ENCODE data around the gene C1QTNF9B.
"Not testable (repeated sequence)": the region's sequence is repeated elsewhere in the genome, so short reads cannot be mapped to it uniquely, and the experiment has no call there.

Gene C1QTNF9B

DNA sequence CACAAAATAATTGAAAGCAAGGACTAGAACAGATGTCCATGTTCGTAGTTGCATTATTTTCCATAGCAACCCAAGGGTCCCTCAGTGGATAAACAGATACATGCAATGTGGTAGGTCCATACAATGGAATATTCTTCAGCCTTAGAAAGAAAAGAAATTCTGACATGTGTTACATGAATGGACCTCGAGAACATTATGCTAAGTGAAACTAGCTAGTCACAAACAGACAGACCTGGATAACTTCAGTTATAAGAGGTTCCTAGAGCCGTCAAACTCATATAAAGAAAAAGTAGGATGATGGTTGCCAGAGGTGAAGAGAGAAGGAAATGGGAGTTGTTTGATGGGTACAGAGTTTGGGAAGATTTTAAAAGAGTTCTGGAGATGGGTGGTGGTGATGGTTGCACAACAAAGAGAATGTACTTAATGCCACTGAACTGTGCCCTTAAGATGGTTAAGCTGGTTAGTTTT, at the start of gene C1QTNF9B:
Gene C1QTNF9B, minus strand, starts transcription at position 51 of the 468 bp plus-strand sequence.
- not testable (repeated sequence) for H3K9me3 ChIP-seq (ENCODE audit: control insufficient read depth in 5 of 5, low read length in 5 of 5); H3K4me1 ChIP-seq (ENCODE audit: control insufficient read depth in 5 of 5, insufficient read depth in 5 of 5, low read length in 5 of 5); H3K27me3 ChIP-seq (ENCODE audit: control insufficient read depth in 5 of 5, insufficient read depth in 4 of 5, low read length in 5 of 5); H3K4me3 ChIP-seq (ENCODE audit: low read depth in 1 of 5, low read length in 5 of 5); H3K9ac ChIP-seq (ENCODE audit: low read length in 5 of 5); H3K27ac ChIP-seq (ENCODE audit: low read depth, low read length); H3K36me3 ChIP-seq (ENCODE audit: control insufficient read depth in 5 of 5, insufficient read depth in 5 of 5, low read length in 5 of 5)

DNA sequence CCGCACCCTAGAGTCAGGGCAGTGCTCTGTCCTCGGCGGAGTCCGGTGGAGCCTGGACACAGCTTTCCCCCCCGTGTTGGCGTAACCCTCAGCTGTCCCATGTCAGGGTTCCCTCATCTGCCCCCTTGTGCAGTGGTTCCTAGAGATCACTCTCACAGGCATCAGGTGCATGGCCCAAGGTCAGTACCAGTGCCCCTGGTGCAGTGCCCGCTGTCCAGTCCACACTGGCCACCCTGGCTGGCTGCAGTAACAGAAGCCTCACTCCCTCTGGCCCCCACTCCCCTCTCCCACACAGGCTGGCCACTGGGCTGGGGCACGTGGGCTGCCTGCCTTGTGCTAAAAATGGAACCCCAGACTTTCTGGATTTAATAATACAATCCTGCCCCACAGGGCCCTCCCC, 49.6 kb upstream of the C1QTNF9B start:
- H3K36me3 ChIP-seq (ENCODE audit: control insufficient read depth in 5 of 5, insufficient read depth in 5 of 5, low read length in 5 of 5): no peaks in the 10 kb centered on the region
- no peak overlapping the region for H3K4me3 ChIP-seq (ENCODE audit: low read depth in 1 of 5, low read length in 5 of 5)
- no peak overlapping the region for H3K9ac ChIP-seq (ENCODE audit: low read length in 5 of 5)
- no peak overlapping the region for H3K27ac ChIP-seq (ENCODE audit: low read depth, low read length)
- no peaks in the 10 kb centered on the region for H3K9me3 ChIP-seq (ENCODE audit: control insufficient read depth in 5 of 5, low read length in 5 of 5)
- peaks cover 0 to 18% (median 3%) of the 10 kb centered on the region in 5 donors for H3K27me3 ChIP-seq (ENCODE audit: control insufficient read depth in 5 of 5, insufficient read depth in 4 of 5, low read length in 5 of 5)
- no peaks in the 10 kb centered on the region for H3K4me1 ChIP-seq (ENCODE audit: control insufficient read depth in 5 of 5, insufficient read depth in 5 of 5, low read length in 5 of 5)

DNA sequence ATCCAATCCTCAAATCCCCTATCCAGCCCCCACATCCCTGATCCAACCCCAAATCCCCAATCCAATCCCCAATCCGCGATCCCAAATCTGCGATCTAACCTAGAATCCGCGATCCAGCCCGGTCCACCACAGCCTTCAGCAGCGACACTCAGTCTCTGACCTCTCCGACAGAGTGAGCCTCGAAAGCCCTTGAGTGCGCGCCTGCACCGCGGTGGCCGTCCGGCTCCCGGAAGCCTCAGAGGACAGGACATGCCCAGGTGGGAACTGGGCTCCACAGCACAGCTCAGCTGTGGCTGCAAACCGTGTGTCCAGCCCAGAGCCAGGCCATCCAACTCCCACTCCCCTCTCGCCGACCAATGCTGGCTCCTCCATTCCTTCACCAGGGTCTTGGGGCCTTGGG, 48.8 kb upstream of the C1QTNF9B start:
- H3K4me3 ChIP-seq (ENCODE audit: low read depth in 1 of 5, low read length in 5 of 5): no peak overlapping the region

DNA sequence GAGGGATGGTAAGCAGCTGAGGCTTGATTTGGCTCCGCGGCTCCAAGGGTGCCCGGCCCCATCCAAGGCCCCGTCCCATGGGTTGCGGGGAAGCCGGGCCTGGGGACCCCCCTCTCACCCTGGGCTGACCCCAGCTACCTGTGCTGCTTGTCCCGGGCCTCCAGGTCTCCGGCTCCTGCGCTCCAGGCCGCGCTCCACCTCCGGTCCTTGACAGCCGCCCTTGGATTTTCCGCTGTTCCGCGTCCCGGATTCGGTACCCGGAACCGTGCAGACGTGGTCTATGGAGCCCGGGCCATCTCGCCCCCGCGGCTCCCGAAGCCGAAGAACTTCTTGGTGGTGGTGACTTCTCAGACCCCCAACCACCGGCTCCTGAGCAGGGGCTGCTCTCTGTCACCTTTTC, 48.3 kb upstream of the C1QTNF9B start:
- no peak overlapping the region for H3K9ac ChIP-seq (ENCODE audit: low read length in 5 of 5)
- H3K4me1 ChIP-seq (ENCODE audit: control insufficient read depth in 5 of 5, insufficient read depth in 5 of 5, low read length in 5 of 5): no peaks in the 10 kb centered on the region
- H3K4me3 ChIP-seq (ENCODE audit: low read depth in 1 of 5, low read length in 5 of 5): no peak overlapping the region
- H3K27me3 ChIP-seq (ENCODE audit: control insufficient read depth in 5 of 5, insufficient read depth in 4 of 5, low read length in 5 of 5): peaks cover 0 to 16% (median 2%) of the 10 kb centered on the region in 5 donors
- no peaks in the 10 kb centered on the region for H3K9me3 ChIP-seq (ENCODE audit: control insufficient read depth in 5 of 5, low read length in 5 of 5)
- H3K27ac ChIP-seq (ENCODE audit: low read depth, low read length): no peak overlapping the region
- no peaks in the 10 kb centered on the region for H3K36me3 ChIP-seq (ENCODE audit: control insufficient read depth in 5 of 5, insufficient read depth in 5 of 5, low read length in 5 of 5)

More for the DNA sequence above, 48.8 kb upstream of the C1QTNF9B start:
- peaks cover 0 to 16% (median 2%) of the 10 kb centered on the region in 5 donors for H3K27me3 ChIP-seq (ENCODE audit: control insufficient read depth in 5 of 5, insufficient read depth in 4 of 5, low read length in 5 of 5)
- H3K27ac ChIP-seq (ENCODE audit: low read depth, low read length): no peak overlapping the region
- no peak overlapping the region for H3K9ac ChIP-seq (ENCODE audit: low read length in 5 of 5)
- no peaks in the 10 kb centered on the region for H3K36me3 ChIP-seq (ENCODE audit: control insufficient read depth in 5 of 5, insufficient read depth in 5 of 5, low read length in 5 of 5)
- H3K9me3 ChIP-seq (ENCODE audit: control insufficient read depth in 5 of 5, low read length in 5 of 5): no peaks in the 10 kb centered on the region
- no peaks in the 10 kb centered on the region for H3K4me1 ChIP-seq (ENCODE audit: control insufficient read depth in 5 of 5, insufficient read depth in 5 of 5, low read length in 5 of 5)

DNA sequence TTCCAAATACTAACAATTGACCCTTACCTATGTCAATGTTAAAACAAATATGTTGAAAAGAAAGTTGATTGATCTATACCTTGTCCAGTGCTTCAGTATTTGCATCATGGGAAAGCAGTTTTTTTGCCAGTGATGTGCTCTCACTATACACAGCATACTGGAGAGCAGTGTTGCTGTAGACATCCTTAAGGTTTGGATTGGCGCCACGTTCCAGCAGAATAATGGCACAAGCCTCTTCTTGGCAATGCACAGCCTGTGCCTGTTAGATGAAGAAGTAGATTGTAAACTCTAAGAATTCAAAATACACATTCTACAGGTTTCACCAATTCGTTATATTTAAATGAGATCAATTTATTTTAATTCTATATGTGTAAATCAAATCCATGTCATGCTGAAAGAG, 43.9 kb upstream of the C1QTNF9B start:
- H3K27ac ChIP-seq (ENCODE audit: low read depth, low read length): no peak overlapping the region
- no peaks in the 10 kb centered on the region for H3K36me3 ChIP-seq (ENCODE audit: control insufficient read depth in 5 of 5, insufficient read depth in 5 of 5, low read length in 5 of 5)
- H3K9ac ChIP-seq (ENCODE audit: low read length in 5 of 5): no peak overlapping the region
- no peaks in the 10 kb centered on the region for H3K4me1 ChIP-seq (ENCODE audit: control insufficient read depth in 5 of 5, insufficient read depth in 5 of 5, low read length in 5 of 5)
- no peak overlapping the region for H3K4me3 ChIP-seq (ENCODE audit: low read depth in 1 of 5, low read length in 5 of 5)
- H3K9me3 ChIP-seq (ENCODE audit: control insufficient read depth in 5 of 5, low read length in 5 of 5): peaks cover 0 to 2% (median 0%) of the 10 kb centered on the region in 5 donors
- peaks cover 0 to 3% (median under 1%) of the 10 kb centered on the region in 5 donors for H3K27me3 ChIP-seq (ENCODE audit: control insufficient read depth in 5 of 5, insufficient read depth in 4 of 5, low read length in 5 of 5)

DNA sequence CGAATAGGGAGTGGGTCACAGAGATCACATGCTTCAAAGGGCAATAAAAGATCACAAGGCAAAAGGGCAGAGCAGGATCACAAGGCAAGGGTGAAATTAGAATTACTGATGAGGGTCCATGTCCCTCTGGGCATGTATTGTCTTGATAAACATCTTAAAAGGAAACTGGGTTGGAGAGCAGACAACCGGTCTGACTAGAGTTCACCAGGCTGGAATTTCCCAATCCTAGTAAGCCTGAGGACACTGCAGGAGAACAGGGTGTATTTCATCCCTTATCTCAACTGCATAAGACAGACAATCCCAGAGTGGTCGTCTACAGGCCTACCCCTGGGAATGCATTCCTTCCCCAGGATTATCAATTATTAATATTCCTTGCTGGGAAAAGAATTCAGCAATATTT, 42.4 kb upstream of the C1QTNF9B start:
- H3K4me1 ChIP-seq (ENCODE audit: control insufficient read depth in 5 of 5, insufficient read depth in 5 of 5, low read length in 5 of 5); H3K4me3 ChIP-seq (ENCODE audit: low read depth in 1 of 5, low read length in 5 of 5); H3K27ac ChIP-seq (ENCODE audit: low read depth, low read length); H3K36me3 ChIP-seq (ENCODE audit: control insufficient read depth in 5 of 5, insufficient read depth in 5 of 5, low read length in 5 of 5); H3K9ac ChIP-seq (ENCODE audit: low read length in 5 of 5); H3K9me3 ChIP-seq (ENCODE audit: control insufficient read depth in 5 of 5, low read length in 5 of 5); H3K27me3 ChIP-seq (ENCODE audit: control insufficient read depth in 5 of 5, insufficient read depth in 4 of 5, low read length in 5 of 5): not testable (repeated sequence)

DNA sequence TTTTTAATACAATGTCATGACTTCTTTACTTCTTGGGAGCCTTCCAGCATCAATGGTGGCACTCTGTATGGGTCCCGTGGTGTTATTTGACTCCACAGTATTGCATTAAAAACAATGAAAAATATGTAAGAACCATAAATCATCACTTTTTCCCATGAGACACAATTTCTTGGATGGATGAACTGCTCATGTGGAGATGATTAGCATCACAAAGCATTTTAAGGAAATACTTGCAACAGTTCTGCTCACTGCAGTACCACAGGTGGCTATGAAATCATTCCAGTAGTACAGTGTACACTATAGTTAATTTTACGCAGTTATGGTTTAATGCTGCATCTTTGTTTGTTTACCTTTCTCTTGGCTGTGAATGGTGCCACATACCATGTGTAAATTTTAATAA, 37.2 kb upstream of the C1QTNF9B start:
- Histone ChIP-seq H3K9me3 (ENCODE audit: control insufficient read depth in 5 of 5, low read length in 5 of 5) (peaks cover 0 to 2% (median 0%) of the 10 kb centered on the region in 5 donors), H3K9ac (ENCODE audit: low read length in 5 of 5) (no peak overlapping the region), H3K4me1 (ENCODE audit: control insufficient read depth in 5 of 5, insufficient read depth in 5 of 5, low read length in 5 of 5) (no peaks in the 10 kb centered on the region), H3K4me3 (ENCODE audit: low read depth in 1 of 5, low read length in 5 of 5) (no peak overlapping the region), H3K36me3 (ENCODE audit: control insufficient read depth in 5 of 5, insufficient read depth in 5 of 5, low read length in 5 of 5) (no peaks in the 10 kb centered on the region), H3K27ac (ENCODE audit: low read depth, low read length) (no peak overlapping the region), H3K27me3 (ENCODE audit: control insufficient read depth in 5 of 5, insufficient read depth in 4 of 5, low read length in 5 of 5) (peaks cover 0 to 5% (median 0%) of the 10 kb centered on the region in 5 donors)

DNA sequence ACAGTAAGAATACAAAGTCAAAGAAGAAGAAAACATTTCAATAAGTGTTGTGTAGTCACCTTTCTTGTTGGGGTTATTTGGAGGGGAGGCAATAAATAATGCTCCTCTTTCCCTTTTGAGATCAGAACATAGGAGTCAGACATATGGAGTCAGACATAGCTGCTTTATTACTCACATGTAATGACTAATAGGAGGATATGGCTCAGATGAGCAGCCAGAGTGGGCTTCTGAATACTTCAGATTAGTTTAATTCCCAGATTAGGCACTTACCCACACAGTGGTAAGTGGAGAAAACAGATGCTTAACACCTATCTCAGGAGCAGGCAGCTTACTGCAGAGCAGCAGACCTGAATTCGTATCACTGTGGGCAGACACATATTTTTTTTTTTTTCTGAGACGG, 31.7 kb upstream of the C1QTNF9B start:
- Histone ChIP-seq H3K36me3 (ENCODE audit: control insufficient read depth in 5 of 5, insufficient read depth in 5 of 5, low read length in 5 of 5) (no peaks in the 10 kb centered on the region), H3K27me3 (ENCODE audit: control insufficient read depth in 5 of 5, insufficient read depth in 4 of 5, low read length in 5 of 5) (no peaks in the 10 kb centered on the region), H3K27ac (ENCODE audit: low read depth, low read length) (no peak overlapping the region), H3K9me3 (ENCODE audit: control insufficient read depth in 5 of 5, low read length in 5 of 5) (no peaks in the 10 kb centered on the region), H3K4me3 (ENCODE audit: low read depth in 1 of 5, low read length in 5 of 5) (no peak overlapping the region), H3K4me1 (ENCODE audit: control insufficient read depth in 5 of 5, insufficient read depth in 5 of 5, low read length in 5 of 5) (no peaks in the 10 kb centered on the region), H3K9ac (ENCODE audit: low read length in 5 of 5) (no peak overlapping the region)

DNA sequence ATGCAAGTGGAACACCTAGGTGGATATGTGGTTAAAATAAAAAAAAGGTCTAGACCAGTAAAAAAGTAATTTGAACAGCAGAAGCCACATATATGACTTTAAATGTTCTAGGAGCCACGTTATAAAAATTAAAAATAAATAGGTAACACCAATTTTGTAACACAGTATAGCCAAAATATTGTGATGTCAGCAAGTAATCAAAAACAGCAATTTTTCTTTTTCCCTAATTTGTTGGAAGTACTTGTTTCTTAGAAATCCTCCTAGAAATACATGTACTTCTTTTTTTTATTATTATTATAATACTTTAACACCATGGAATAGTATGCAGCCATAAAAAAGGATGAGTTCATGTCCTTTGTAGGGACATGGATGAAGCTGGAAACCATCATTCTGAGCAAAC, 25.7 kb upstream of the C1QTNF9B start:
- H3K27me3 ChIP-seq (ENCODE audit: control insufficient read depth in 5 of 5, insufficient read depth in 4 of 5, low read length in 5 of 5): no peaks in the 10 kb centered on the region
- H3K27ac ChIP-seq (ENCODE audit: low read depth, low read length): no peak overlapping the region

DNA sequence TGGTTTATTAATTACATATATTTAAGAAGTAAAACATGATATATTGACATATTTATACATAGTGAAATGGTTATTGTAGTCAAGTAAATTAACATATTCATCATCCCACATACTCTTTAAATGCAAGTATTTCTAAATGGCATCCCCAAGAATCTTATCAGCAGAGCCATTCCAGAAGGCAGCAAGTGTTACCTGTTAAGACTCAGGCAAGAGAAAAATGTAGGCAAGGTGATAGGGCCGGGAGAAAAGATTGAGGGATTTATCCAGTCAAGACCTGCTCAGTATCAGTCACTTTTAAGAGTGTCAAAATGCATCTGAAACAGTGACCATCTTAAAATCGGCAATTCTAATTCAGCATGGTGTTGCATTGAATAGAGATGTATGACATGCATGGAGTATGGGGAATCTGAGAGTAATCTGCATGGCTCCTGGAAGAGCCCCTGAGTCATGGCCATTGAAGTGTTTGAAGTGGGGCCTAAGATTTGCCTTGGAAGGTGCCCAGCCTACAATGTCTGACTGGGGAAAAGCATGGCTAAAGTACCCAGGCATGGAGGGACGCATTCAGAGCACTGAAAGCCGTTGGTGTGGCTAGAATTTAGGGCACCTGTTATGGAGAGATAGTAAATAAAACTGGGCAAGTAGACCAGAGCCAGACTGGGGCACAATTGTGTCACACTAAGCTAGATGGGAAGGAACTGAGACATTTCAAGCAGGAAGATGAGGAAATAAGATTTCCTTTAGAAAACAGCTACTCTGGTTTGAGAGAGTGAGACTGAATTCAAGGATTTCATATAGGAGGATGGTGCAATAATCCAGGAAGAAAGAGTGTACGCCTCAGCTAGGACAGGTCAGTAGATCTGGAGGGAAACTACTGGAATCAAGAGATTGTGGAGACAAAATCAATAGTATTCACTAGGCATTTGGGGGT, 25.0 kb upstream of the C1QTNF9B start:
- H3K4me3 ChIP-seq (ENCODE audit: low read depth in 1 of 5, low read length in 5 of 5): no peak overlapping the region
- no peaks in the 10 kb centered on the region for H3K36me3 ChIP-seq (ENCODE audit: control insufficient read depth in 5 of 5, insufficient read depth in 5 of 5, low read length in 5 of 5)
- no peaks in the 10 kb centered on the region for H3K27me3 ChIP-seq (ENCODE audit: control insufficient read depth in 5 of 5, insufficient read depth in 4 of 5, low read length in 5 of 5)
- no peak overlapping the region for H3K27ac ChIP-seq (ENCODE audit: low read depth, low read length)
- H3K4me1 ChIP-seq (ENCODE audit: control insufficient read depth in 5 of 5, insufficient read depth in 5 of 5, low read length in 5 of 5): peaks cover 0 to 8% (median 0%) of the 10 kb centered on the region in 5 donors
- H3K9me3 ChIP-seq (ENCODE audit: control insufficient read depth in 5 of 5, low read length in 5 of 5): no peaks in the 10 kb centered on the region
- no peak overlapping the region for H3K9ac ChIP-seq (ENCODE audit: low read length in 5 of 5)

More for the DNA sequence above, 25.7 kb upstream of the C1QTNF9B start:
- Histone ChIP-seq H3K4me3 (ENCODE audit: low read depth in 1 of 5, low read length in 5 of 5) (no peak overlapping the region), H3K9me3 (ENCODE audit: control insufficient read depth in 5 of 5, low read length in 5 of 5) (no peaks in the 10 kb centered on the region), H3K36me3 (ENCODE audit: control insufficient read depth in 5 of 5, insufficient read depth in 5 of 5, low read length in 5 of 5) (no peaks in the 10 kb centered on the region), H3K4me1 (ENCODE audit: control insufficient read depth in 5 of 5, insufficient read depth in 5 of 5, low read length in 5 of 5) (peaks cover 0 to 8% (median 0%) of the 10 kb centered on the region in 5 donors), H3K9ac (ENCODE audit: low read length in 5 of 5) (no peak overlapping the region)

Measured in subcutaneous abdominal adipose tissue (tissue), 5 donors.